ENCODE data around the gene ARL15.

ARL15 gene

DNA sequence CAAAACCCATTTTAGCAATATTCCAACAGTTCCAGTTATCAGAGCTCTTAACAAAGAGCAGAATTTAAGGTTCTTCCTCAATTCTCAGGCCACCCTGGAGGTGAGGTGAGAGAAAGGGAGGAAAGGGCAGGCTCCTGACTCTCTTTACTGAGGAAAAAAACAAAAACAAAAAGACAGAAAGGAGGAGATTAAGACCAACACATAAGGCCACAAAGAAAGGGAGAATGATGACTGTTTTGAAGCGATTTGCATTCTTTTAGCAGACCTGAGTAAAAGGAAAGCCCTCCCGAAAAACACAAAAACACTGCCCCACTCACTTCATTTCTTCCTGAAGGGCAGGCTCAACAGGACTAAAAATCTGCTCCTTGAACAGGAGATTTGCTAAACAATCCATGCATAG is 300.5 kb downstream of the ARL15 start:
- Histone ChIP-seq H3K79me2 (ENCODE audit: insufficient read depth, low read length) (no peaks in the 10 kb centered on the region), H4K20me1 (ENCODE audit: insufficient read depth, low read length) (no peaks in the 10 kb centered on the region), H3K9me3 (ENCODE audit: insufficient read depth, low read length, severe bottlenecking) (peaks cover 5% of the 10 kb centered on the region), H3K9ac (ENCODE audit: low read depth, low read length) (no peak overlapping the region), H3K4me1 (ENCODE audit: insufficient read depth, low read length) (no peaks in the 10 kb centered on the region), H3K36me3 (ENCODE audit: insufficient read depth, low read length) (no peaks in the 10 kb centered on the region), H2AFZ (ENCODE audit: low read depth, low read length) (no peak overlapping the region), H3K4me3 (ENCODE audit: low read depth in 1 of 2, low read length in 2 of 2) (no peak overlapping the region), H3K4me2 (ENCODE audit: insufficient read depth, low read length) (no peak overlapping the region), H3K27me3 (ENCODE audit: insufficient read depth, low read length, poor library complexity) (no peaks in the 10 kb centered on the region), H3K27ac (ENCODE audit: low read length) (no peak overlapping the region)
- TF ChIP-seq, protein P1, sequence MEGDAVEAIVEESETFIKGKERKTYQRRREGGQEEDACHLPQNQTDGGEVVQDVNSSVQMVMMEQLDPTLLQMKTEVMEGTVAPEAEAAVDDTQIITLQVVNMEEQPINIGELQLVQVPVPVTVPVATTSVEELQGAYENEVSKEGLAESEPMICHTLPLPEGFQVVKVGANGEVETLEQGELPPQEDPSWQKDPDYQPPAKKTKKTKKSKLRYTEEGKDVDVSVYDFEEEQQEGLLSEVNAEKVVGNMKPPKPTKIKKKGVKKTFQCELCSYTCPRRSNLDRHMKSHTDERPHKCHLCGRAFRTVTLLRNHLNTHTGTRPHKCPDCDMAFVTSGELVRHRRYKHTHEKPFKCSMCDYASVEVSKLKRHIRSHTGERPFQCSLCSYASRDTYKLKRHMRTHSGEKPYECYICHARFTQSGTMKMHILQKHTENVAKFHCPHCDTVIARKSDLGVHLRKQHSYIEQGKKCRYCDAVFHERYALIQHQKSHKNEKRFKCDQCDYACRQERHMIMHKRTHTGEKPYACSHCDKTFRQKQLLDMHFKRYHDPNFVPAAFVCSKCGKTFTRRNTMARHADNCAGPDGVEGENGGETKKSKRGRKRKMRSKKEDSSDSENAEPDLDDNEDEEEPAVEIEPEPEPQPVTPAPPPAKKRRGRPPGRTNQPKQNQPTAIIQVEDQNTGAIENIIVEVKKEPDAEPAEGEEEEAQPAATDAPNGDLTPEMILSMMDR (IDR thresholded peaks at IDR 0.05; ENCODE audit: borderline replicate concordance, extremely low read depth, low read length, poor library complexity, severe bottlenecking), result no peak
- no peak for TF ChIP-seq EZH2 (IDR thresholded peaks at IDR 0.05; ENCODE audit: borderline replicate concordance, low read depth, low read length, severe bottlenecking)
- ATAC-seq (ENCODE audit: insufficient read depth, low read depth) (no peak), DNase-seq (no peak)

DNA sequence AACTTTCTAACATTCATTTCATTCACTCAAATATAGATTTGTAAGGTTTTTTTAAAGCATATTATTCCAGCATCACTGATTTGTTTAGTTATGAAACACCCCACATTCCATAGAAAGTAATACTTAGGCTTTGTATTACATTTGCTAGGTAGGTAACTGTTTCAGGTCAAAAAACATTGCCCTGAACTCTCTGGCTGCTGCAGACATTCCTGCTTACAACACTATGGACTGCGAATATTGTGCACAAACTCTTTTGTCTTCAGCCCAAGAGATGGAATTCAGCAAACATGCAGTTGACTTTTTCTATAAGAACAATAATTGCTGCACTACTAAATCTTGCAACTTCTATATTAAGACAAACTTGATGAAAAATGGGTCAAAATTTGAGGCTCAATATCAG is 301.0 kb downstream of the ARL15 start:
- TF ChIP-seq EZH2 (IDR thresholded peaks at IDR 0.05; ENCODE audit: borderline replicate concordance, low read depth, low read length, severe bottlenecking), result no peak
- TF ChIP-seq, protein P1 (IDR thresholded peaks at IDR 0.05; ENCODE audit: borderline replicate concordance, extremely low read depth, low read length, poor library complexity, severe bottlenecking), result no peak
- DNase-seq, result no peak
- no peaks in the 10 kb centered on the region for H3K36me3 ChIP-seq (ENCODE audit: insufficient read depth, low read length)
- no peaks in the 10 kb centered on the region for H3K79me2 ChIP-seq (ENCODE audit: insufficient read depth, low read length)
- no peak overlapping the region for H3K27ac ChIP-seq (ENCODE audit: low read length)
- no peak overlapping the region for H3K4me3 ChIP-seq (ENCODE audit: low read depth in 1 of 2, low read length in 2 of 2)
- ATAC-seq (ENCODE audit: insufficient read depth, low read depth), result no peak
- H3K9ac ChIP-seq (ENCODE audit: low read depth, low read length), result no peak overlapping the region
- peaks cover 5% of the 10 kb centered on the region for H3K9me3 ChIP-seq (ENCODE audit: insufficient read depth, low read length, severe bottlenecking)
- H4K20me1 ChIP-seq (ENCODE audit: insufficient read depth, low read length), result no peaks in the 10 kb centered on the region
- H2AFZ ChIP-seq (ENCODE audit: low read depth, low read length), result no peak overlapping the region
- no peaks in the 10 kb centered on the region for H3K27me3 ChIP-seq (ENCODE audit: insufficient read depth, low read length, poor library complexity)
- H3K4me1 ChIP-seq (ENCODE audit: insufficient read depth, low read length), result no peaks in the 10 kb centered on the region
- H3K4me2 ChIP-seq (ENCODE audit: insufficient read depth, low read length), result no peak overlapping the region

DNA sequence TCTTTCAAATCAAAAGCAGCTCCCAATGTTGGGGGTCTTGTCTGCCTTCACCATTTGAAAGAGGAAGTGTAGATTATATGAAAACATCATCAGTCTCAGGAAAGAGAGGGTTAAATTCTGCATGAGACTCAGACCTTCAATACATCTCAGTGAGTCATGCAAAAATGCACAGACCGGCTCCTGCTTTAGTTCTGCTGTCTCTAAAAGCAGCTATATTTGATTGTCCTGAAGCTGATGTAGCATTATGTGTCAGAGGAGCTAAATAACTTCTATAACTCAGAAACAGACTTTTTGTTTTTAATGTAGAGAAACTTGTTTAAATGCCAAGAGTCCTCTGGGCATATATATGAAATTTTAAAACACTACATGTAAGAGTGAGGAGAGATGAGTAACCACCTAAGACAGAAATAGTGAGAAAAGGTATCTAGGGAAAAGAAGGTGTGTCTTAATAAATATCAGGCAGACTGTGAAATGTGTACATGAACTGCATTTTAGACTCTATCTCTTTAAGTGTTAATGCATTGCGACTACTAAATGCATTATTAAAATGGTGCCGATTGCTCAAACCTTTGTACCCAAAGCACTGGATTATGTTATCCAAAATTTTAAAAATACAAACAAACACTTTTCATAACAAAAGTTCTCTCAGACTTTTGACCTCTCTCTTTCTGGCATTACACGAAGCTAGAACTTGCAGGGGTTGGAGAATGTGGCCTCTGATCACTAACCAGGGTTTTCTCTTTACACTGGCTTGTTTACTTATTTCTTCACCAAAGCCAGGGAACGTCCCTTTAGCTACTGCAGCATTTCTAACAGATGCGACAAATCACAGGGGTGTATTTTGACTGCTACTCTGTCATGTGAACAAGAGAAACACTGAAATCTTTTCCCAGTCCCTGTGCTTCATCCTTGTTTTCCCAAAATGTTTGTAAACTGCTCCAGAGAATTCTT is 302.3 kb downstream of the ARL15 start:
- H3K4me1 ChIP-seq (ENCODE audit: insufficient read depth, low read length), result no peaks in the 10 kb centered on the region
- H3K9me3 ChIP-seq (ENCODE audit: insufficient read depth, low read length, severe bottlenecking), result no peaks in the 10 kb centered on the region
- H3K27ac ChIP-seq (ENCODE audit: low read length), result no peak overlapping the region
- DNase-seq (no peak), ATAC-seq (ENCODE audit: insufficient read depth, low read depth) (no peak)
- no peak overlapping the region for H3K9ac ChIP-seq (ENCODE audit: low read depth, low read length)
- TF ChIP-seq, protein P1 (IDR thresholded peaks at IDR 0.05; ENCODE audit: borderline replicate concordance, extremely low read depth, low read length, poor library complexity, severe bottlenecking), result no peak
- no peak for TF ChIP-seq EZH2 (IDR thresholded peaks at IDR 0.05; ENCODE audit: borderline replicate concordance, low read depth, low read length, severe bottlenecking)
- H4K20me1 ChIP-seq (ENCODE audit: insufficient read depth, low read length), result no peaks in the 10 kb centered on the region
- no peaks in the 10 kb centered on the region for H3K36me3 ChIP-seq (ENCODE audit: insufficient read depth, low read length)
- H3K79me2 ChIP-seq (ENCODE audit: insufficient read depth, low read length), result no peaks in the 10 kb centered on the region
- H3K4me2 ChIP-seq (ENCODE audit: insufficient read depth, low read length), result no peak overlapping the region
- no peak overlapping the region for H3K4me3 ChIP-seq (ENCODE audit: low read depth in 1 of 2, low read length in 2 of 2)
- no peaks in the 10 kb centered on the region for H3K27me3 ChIP-seq (ENCODE audit: insufficient read depth, low read length, poor library complexity)
- H2AFZ ChIP-seq (ENCODE audit: low read depth, low read length), result no peak overlapping the region
